Measurements from ENCODE around the gene RPL38. TPM values are rescaled to one million over a fixed set of nuclear protein-coding genes. Genes with fewer than 3 reads are reported as not detected.

The RPL38 gene
- total RNA-seq, 2 experiments from 2014 or later, result 2,305 to 2,531 TPM

GRCh38 chr17:74216505-74216904 lies 13.0 kb downstream of the RPL38 start:
- ATAC-seq (ENCODE audit: poor library complexity), result no peak
- Histone ChIP-seq H3K27me3 (ENCODE audit: control insufficient read depth in 1 of 2, insufficient read depth in 2 of 2, low read length in 2 of 2) (no peaks in the 10 kb centered on the region), H3K9me3 (ENCODE audit: control insufficient read depth in 1 of 2, insufficient read depth in 1 of 2, low read length in 2 of 2) (no peaks in the 10 kb centered on the region), H3K36me3 (ENCODE audit: insufficient read depth, low read length) (peaks cover 16% of the 10 kb centered on the region), H3K27ac (ENCODE audit: low read depth in 1 of 2, low read length in 2 of 2) (no peak overlapping the region), H3K4me1 (ENCODE audit: insufficient read depth, low read length) (peaks cover 46% of the 10 kb centered on the region), H3K4me3 (ENCODE audit: low read length) (no peak overlapping the region)
- Mint-ChIP-seq H3K9me3 (no peaks in the 10 kb centered on the region), H3K36me3 (ENCODE audit: low read depth) (peaks cover 18% of the 10 kb centered on the region), H3K27me3 (no peaks in the 10 kb centered on the region), H3K4me1 (ENCODE audit: low read depth) (peaks cover 32% of the 10 kb centered on the region), H3K4me3 (peak overlapping the region; percentile 45), H3K27ac (no peak overlapping the region)
- DNase-seq, result no peak
- intact Hi-C loops (cut with DNase I, micrococcal nuclease), result no loop called here
- TF ChIP-seq CTCF (IDR thresholded peaks at IDR 0.05), result no peak
- POLR2A ChIA-PET, result no interaction called here
- CTCF ChIA-PET, result interaction anchor here (1.5 kb wide), 1 partner anchor 17 kb away, joined by 5 read pairs; no protein-coding TSS in a partner anchor

GRCh38 chr17:74217037-74217730 lies 13.7 kb downstream of the RPL38 start:
- H3K9me3 ChIP-seq (ENCODE audit: control insufficient read depth in 1 of 2, insufficient read depth in 1 of 2, low read length in 2 of 2), result no peaks in the 10 kb centered on the region
- H3K4me1 ChIP-seq (ENCODE audit: insufficient read depth, low read length), result peaks cover 39% of the 10 kb centered on the region
- no peak for TF ChIP-seq CTCF (IDR thresholded peaks at IDR 0.05)
- peaks cover 14% of the 10 kb centered on the region for H3K36me3 Mint-ChIP-seq (ENCODE audit: low read depth)
- no peaks in the 10 kb centered on the region for H3K27me3 Mint-ChIP-seq
- no peaks in the 10 kb centered on the region for H3K27me3 ChIP-seq (ENCODE audit: control insufficient read depth in 1 of 2, insufficient read depth in 2 of 2, low read length in 2 of 2)
- POLR2A ChIA-PET, result interaction anchor here (1.0 kb wide), 1 partner anchor 65 kb away, joined by 4 read pairs; no protein-coding TSS in a partner anchor
- no peak for ATAC-seq (ENCODE audit: poor library complexity)
- no peak overlapping the region for H3K4me3 Mint-ChIP-seq
- no peak overlapping the region for H3K27ac ChIP-seq (ENCODE audit: low read depth in 1 of 2, low read length in 2 of 2)
- no peak for DNase-seq
- H3K4me3 ChIP-seq (ENCODE audit: low read length), result no peak overlapping the region
- H3K4me1 Mint-ChIP-seq (ENCODE audit: low read depth), result peaks cover 26% of the 10 kb centered on the region
- no peak overlapping the region for H3K27ac Mint-ChIP-seq
- intact Hi-C loops (cut with DNase I, micrococcal nuclease), result no loop called here
- peaks cover 16% of the 10 kb centered on the region for H3K36me3 ChIP-seq (ENCODE audit: insufficient read depth, low read length)
- no peaks in the 10 kb centered on the region for H3K9me3 Mint-ChIP-seq
- CTCF ChIA-PET, result interaction anchor here (0.7 to 1.5 kb wide), 2 partner anchors 18 to 79 kb away, joined by 3 to 5 read pairs; no protein-coding TSS in a partner anchor

GRCh38 chr17:74217888-74218287 lies 14.4 kb downstream of the RPL38 start:
- Mint-ChIP-seq H3K36me3 (ENCODE audit: low read depth) (peaks cover 10% of the 10 kb centered on the region), H3K4me3 (no peak overlapping the region), H3K27me3 (no peaks in the 10 kb centered on the region), H3K4me1 (ENCODE audit: low read depth) (peaks cover 22% of the 10 kb centered on the region), H3K9me3 (no peaks in the 10 kb centered on the region), H3K27ac (no peak overlapping the region)
- intact Hi-C loops (cut with DNase I, micrococcal nuclease), result no loop called here
- Histone ChIP-seq H3K36me3 (ENCODE audit: insufficient read depth, low read length) (peaks cover 20% of the 10 kb centered on the region), H3K27me3 (ENCODE audit: control insufficient read depth in 1 of 2, insufficient read depth in 2 of 2, low read length in 2 of 2) (no peaks in the 10 kb centered on the region), H3K4me1 (ENCODE audit: insufficient read depth, low read length) (peaks cover 32% of the 10 kb centered on the region), H3K4me3 (ENCODE audit: low read length) (no peak overlapping the region), H3K9me3 (ENCODE audit: control insufficient read depth in 1 of 2, insufficient read depth in 1 of 2, low read length in 2 of 2) (no peaks in the 10 kb centered on the region), H3K27ac (ENCODE audit: low read depth in 1 of 2, low read length in 2 of 2) (no peak overlapping the region)
- TF ChIP-seq CTCF (IDR thresholded peaks at IDR 0.05), result no peak
- DNase-seq, result no peak
- POLR2A ChIA-PET, result interaction anchor here (1.0 kb wide), 1 partner anchor 64 kb away, joined by 4 read pairs; no protein-coding TSS in a partner anchor
- CTCF ChIA-PET, result interaction anchor here (0.7 kb wide), 1 partner anchor 78 kb away, joined by 3 read pairs; no protein-coding TSS in a partner anchor
- ATAC-seq (ENCODE audit: poor library complexity), result no peak

All from CD4-positive, alpha-beta T cell (primary cell).